H9 (cell line): ENCODE measurements around the gene PTPN12. TPM values are rescaled to one million over a fixed set of nuclear protein-coding genes. Genes with fewer than 3 reads are reported as not detected.

Experiments used
- DNase-seq: peaks from one replicate; pipeline ENCODE4 v3.0.0-alpha.2; 2017
- H2AFZ ChIP-seq: one replicate; pipeline ENCODE4 v1.6.1; 2013; ENCODE audit warnings: mild to moderate bottlenecking, low read length, control low read depth, moderate library complexity
- H2AK5ac ChIP-seq: 2 replicates; pipeline ENCODE4 v1.6.1; 2013; ENCODE audit warnings: low read length, control low read depth, mixed read lengths; ENCODE audit not compliant: insufficient read length
- H2BK120ac ChIP-seq: one replicate; pipeline ENCODE4 v1.6.1; 2013; ENCODE audit warnings: low read depth, mild to moderate bottlenecking, low read length, control low read depth, inconsistent platforms; ENCODE audit not compliant: poor library complexity, severe bottlenecking
- H2BK12ac ChIP-seq: 2 replicates; pipeline ENCODE4 v1.6.1; 2013; ENCODE audit warnings: low read length, control low read depth, mixed read lengths, low read depth; ENCODE audit not compliant: insufficient read length
- H2BK15ac ChIP-seq: 2 replicates; pipeline ENCODE4 v1.6.1; 2013; ENCODE audit warnings: low read depth, low read length, control low read depth
- H2BK20ac ChIP-seq: one replicate; pipeline ENCODE4 v1.6.1; 2013; ENCODE audit warnings: low read depth, mild to moderate bottlenecking, low read length, control low read depth, inconsistent platforms; ENCODE audit not compliant: poor library complexity, severe bottlenecking
- H2BK5ac ChIP-seq: 2 replicates; pipeline ENCODE4 v1.6.1; 2013; ENCODE audit warnings: low read length, control low read depth, mixed read lengths; ENCODE audit not compliant: insufficient read length
- H3K14ac ChIP-seq: 2 replicates; pipeline ENCODE4 v1.6.1; 2013; ENCODE audit warnings: low read length, control low read depth; ENCODE audit not compliant: insufficient read depth
- H3K18ac ChIP-seq: 2 replicates; pipeline ENCODE4 v1.6.1; 2013; ENCODE audit warnings: low read depth, mild to moderate bottlenecking, mixed read lengths, low read length, control low read depth; ENCODE audit not compliant: insufficient read length
- H3K23ac ChIP-seq: 2 replicates; pipeline ENCODE4 v1.6.1; 2013; ENCODE audit warnings: low read length, control low read depth, mixed read lengths, low read depth; ENCODE audit not compliant: insufficient read length
- H3K23me2 ChIP-seq: 2 replicates; pipeline ENCODE4 v1.6.1; 2013; ENCODE audit warnings: low read depth, mild to moderate bottlenecking, mixed read lengths, low read length, control low read depth; ENCODE audit not compliant: insufficient read length, poor library complexity, severe bottlenecking
- H3K27ac ChIP-seq: 2 replicates; pipeline ENCODE4 v1.5.1; 2013; ENCODE audit warnings: low read length, control low read depth, mixed read lengths, low read depth; ENCODE audit not compliant: insufficient read length
- H3K27me3 ChIP-seq: 2 replicates; pipeline ENCODE4 v1.6.1; 2013; ENCODE audit warnings: low read length, control low read depth, inconsistent platforms; ENCODE audit not compliant: insufficient read depth
- H3K4ac ChIP-seq: 2 replicates; pipeline ENCODE4 v1.6.1; 2013; ENCODE audit warnings: low read depth, mild to moderate bottlenecking, control low read depth, inconsistent platforms, low read length, moderate library complexity
- H3K4me1 ChIP-seq: 2 replicates; pipeline ENCODE4 v1.6.1; 2013; ENCODE audit warnings: low read length, control low read depth, inconsistent platforms; ENCODE audit not compliant: insufficient read depth
- H3K4me2 ChIP-seq: 2 replicates; pipeline ENCODE4 v1.6.1; 2013; ENCODE audit warnings: low read length, control low read depth, mixed read lengths; ENCODE audit not compliant: insufficient read length, insufficient read depth
- H3K56ac ChIP-seq: 2 replicates; pipeline ENCODE4 v1.6.1; 2013; ENCODE audit warnings: low read depth, mild to moderate bottlenecking, mixed read lengths, low read length, control low read depth; ENCODE audit not compliant: insufficient read length
- H3K79me1 ChIP-seq: 2 replicates; pipeline ENCODE4 v1.6.1; 2013; ENCODE audit warnings: low read depth, mild to moderate bottlenecking, moderate library complexity, low read length, control low read depth, inconsistent platforms; ENCODE audit not compliant: insufficient read depth, poor library complexity, severe bottlenecking
- H3K79me2 ChIP-seq: 2 replicates; pipeline ENCODE4 v1.6.1; 2013; ENCODE audit warnings: low read length, control low read depth, inconsistent platforms; ENCODE audit not compliant: insufficient read depth
- H3K9ac ChIP-seq: 2 replicates; pipeline ENCODE4 v1.6.1; 2013; ENCODE audit warnings: low read length, control low read depth, mixed read lengths; ENCODE audit not compliant: insufficient read length; ENCODE audit errors: extremely low read depth
- H3K9me3 ChIP-seq: one replicate; pipeline ENCODE4 v1.6.1; 2013; ENCODE audit warnings: low read depth, low read length, inconsistent platforms; ENCODE audit not compliant: control insufficient read depth
- H3T11ph ChIP-seq: one replicate; pipeline ENCODE4 v1.6.1; 2013; ENCODE audit warnings: mild to moderate bottlenecking, low read length, control low read depth, inconsistent platforms
- H4K20me1 ChIP-seq: one replicate; pipeline ENCODE4 v1.6.1; 2013; ENCODE audit not compliant: control insufficient read depth, insufficient read length, insufficient read depth
- H4K5ac ChIP-seq: 2 replicates; pipeline ENCODE4 v1.6.1; 2013; ENCODE audit warnings: low read depth, mild to moderate bottlenecking, mixed read lengths, low read length, control low read depth; ENCODE audit not compliant: insufficient read length
- H4K8ac ChIP-seq: replicated peaks from 2 replicates; pipeline ENCODE4 v1.6.1; 2013; ENCODE audit warnings: low read length, control low read depth, mixed read lengths, low read depth; ENCODE audit not compliant: insufficient read length
- H4K91ac ChIP-seq: 2 replicates; pipeline ENCODE4 v1.6.1; 2013; ENCODE audit warnings: low read depth, mild to moderate bottlenecking, moderate library complexity, mixed read lengths, low read length, control low read depth; ENCODE audit not compliant: insufficient read length
- H3K27ac Mint-ChIP-seq, 3 experiments: 2 replicates in 2 of 3; 3 replicates in 1 of 3; pipeline ENCODE4 v1.8.0; 2020 to 2021; ENCODE audit warnings: mixed read lengths in 3 of 3, mild to moderate bottlenecking in 1 of 3, moderate library complexity in 1 of 3
- H3K27me3 Mint-ChIP-seq: 2 replicates; pipeline ENCODE4 v1.8.0; 2021; ENCODE audit warnings: low read depth, mild to moderate bottlenecking, moderate library complexity, mixed read lengths
- H3K36me3 Mint-ChIP-seq, 3 experiments: 2 replicates in 2 of 3; 3 replicates in 1 of 3; pipeline ENCODE4 v1.8.0; 2020 to 2021; ENCODE audit warnings: low read depth in 3 of 3, mixed read lengths in 3 of 3; ENCODE audit not compliant: insufficient read depth in 1 of 3
- H3K4me1 Mint-ChIP-seq, 2 experiments: 2 replicates each; pipeline ENCODE4 v1.8.0; 2020; ENCODE audit warnings: mixed read lengths in 2 of 2
- H3K4me3 Mint-ChIP-seq, 2 experiments: 2 replicates in 1 of 2; 3 replicates in 1 of 2; pipeline ENCODE4 v1.8.0; 2020 to 2021; ENCODE audit warnings: mild to moderate bottlenecking in 2 of 2, mixed read lengths in 2 of 2, moderate library complexity in 1 of 2
- H3K9me3 Mint-ChIP-seq, 2 experiments: 2 replicates in 1 of 2; 3 replicates in 1 of 2; pipeline ENCODE4 v1.8.0; 2020; ENCODE audit warnings: mild to moderate bottlenecking in 2 of 2, mixed read lengths in 2 of 2, moderate library complexity in 1 of 2
- CTCF ChIP-seq: fragments of 200-600 bp; sonication (generic); conservative IDR thresholded peaks from 3 replicates; pipeline ENCODE4 v1.8.0; 2021; ENCODE audit warnings: antibody characterized with exemption, mild to moderate bottlenecking
- WGBS: extraction: QIAGEN DNeasy Blood & Tissue Kit; methylation state at CpG from one replicate; pipeline ENCODE4 v1.1.7; 2013; ENCODE audit warnings: missing lambda C conversion rate, low lambda C conversion rate, mixed read lengths; ENCODE audit not compliant: insufficient read length; ENCODE audit errors: extremely low coverage; 5-methylcytosine and 5-hydroxymethylcytosine counted together
- total RNA-seq: library from RNA; stranded (reverse); gene quantifications from 2 replicates; pipeline ENCODE4 v1.2.1, GENCODE V29; 2021

Gene PTPN12
- total RNA-seq, 1 experiment from 2014 or later: 128 TPM

- no CpG with 5 or more reads among the region's 6 CpGs for WGBS
- Mint-ChIP-seq H3K36me3 (peaks cover 18 to 54% (median 42%) of the 10 kb centered on the region in 3 experiments; a peak in 6 of 7 replicates), H3K27ac (no peak overlapping the region), H3K4me1 (no peaks in the 10 kb centered on the region), H3K27me3 (no peaks in the 10 kb centered on the region), H3K9me3 (no peaks in the 10 kb centered on the region), H3K4me3 (no peak overlapping the region)
- no peaks in the 10 kb centered on the region for H3K4me1 ChIP-seq
- no peaks in the 10 kb centered on the region for H3K79me2 ChIP-seq
- no peak overlapping the region for H3K27ac ChIP-seq
- no peaks in the 10 kb centered on the region for H4K20me1 ChIP-seq
- no peaks in the 10 kb centered on the region for H3K79me1 ChIP-seq
- H2AK5ac ChIP-seq: no peak overlapping the region
- H2BK120ac ChIP-seq: no peak overlapping the region
- no peak for TF ChIP-seq CTCF
- no peaks in the 10 kb centered on the region for H3K23me2 ChIP-seq
- no peak overlapping the region for H2BK15ac ChIP-seq
- H3K27me3 ChIP-seq: no peaks in the 10 kb centered on the region
- no peak overlapping the region for H3K56ac ChIP-seq
- H3K9me3 ChIP-seq: no peaks in the 10 kb centered on the region
- H2BK12ac ChIP-seq: no peak overlapping the region
- no peak overlapping the region for H4K5ac ChIP-seq
- H3T11ph ChIP-seq: no peak overlapping the region
- no peak overlapping the region for H2AFZ ChIP-seq
- no peak for DNase-seq
- no peak overlapping the region for H3K18ac ChIP-seq
- no peak overlapping the region for H3K4me2 ChIP-seq
- H3K4ac ChIP-seq: no peak overlapping the region
- no peak overlapping the region for H3K14ac ChIP-seq
- no peak overlapping the region for H3K9ac ChIP-seq
- no peak overlapping the region for H4K91ac ChIP-seq
- no peak overlapping the region for H4K8ac ChIP-seq
- H2BK20ac ChIP-seq: no peak overlapping the region
- H2BK5ac ChIP-seq: no peak overlapping the region
- no peak overlapping the region for H3K23ac ChIP-seq
Measured at GRCh38 chr7:77626586-77627308, 89.7 kb downstream of the PTPN12 start.
